H1 (cell line): ENCODE results near the gene SBF2. TPM values are rescaled to one million over a fixed set of nuclear protein-coding genes. Genes with fewer than 3 reads are reported as not detected.

ENCODE experiments used
- CTCF ChIA-PET: fragments of 300-600 bp; sonication (Branson Sonifier 250); formaldehyde crosslinking; loops from one replicate; lab custom pipeline; 2021; ENCODE audit not compliant: partially characterized antibody; lab: Charles Lee
- POLR2A ChIA-PET: fragments of 300-600 bp; sonication (Branson Sonifier 250); formaldehyde crosslinking; loops from one replicate; lab custom pipeline; 2021; ENCODE audit warnings: inconsistent platforms; ENCODE audit not compliant: partially characterized antibody; lab: Charles Lee
- DNase-seq, 2 experiments: peaks; one replicate each; pipeline versions ENCODE4 v3.0.0 to v3.0.0-alpha.2; 2010 to 2022; ENCODE audit warnings: low spot score in 2 of 2, low read depth in 1 of 2, mixed read lengths in 1 of 2
- FAIRE-seq: peaks from 2 replicates; lab custom pipeline; 2011; peaks lifted over from hg19 to GRCh38; lab: Jason Lieb, UNC
- H2AFZ ChIP-seq: 2 replicates; pipeline ENCODE4 v1.8.1; 2012; ENCODE audit warnings: low read length, inconsistent platforms
- H2AK5ac ChIP-seq: 2 replicates; pipeline ENCODE4 v1.6.1; 2013; ENCODE audit warnings: low read depth, low read length
- H2BK120ac ChIP-seq: replicated peaks from 2 replicates; pipeline ENCODE3; 2013; ENCODE audit warnings: low read depth, low read length, inconsistent platforms
- H2BK12ac ChIP-seq: 2 replicates; pipeline ENCODE4 v1.6.1; 2013; ENCODE audit warnings: low read depth, low read length
- H2BK15ac ChIP-seq: 2 replicates; pipeline ENCODE4 v1.6.1; 2013; ENCODE audit warnings: low read length
- H2BK20ac ChIP-seq: 2 replicates; pipeline ENCODE4 v1.6.1; 2013; ENCODE audit warnings: low read length
- H2BK5ac ChIP-seq: 2 replicates; pipeline ENCODE4 v1.6.1; 2013; ENCODE audit warnings: low read depth, low read length
- H3K14ac ChIP-seq: 2 replicates; pipeline ENCODE4 v1.6.1; 2013; ENCODE audit warnings: inconsistent platforms; ENCODE audit not compliant: insufficient read length
- H3K18ac ChIP-seq: 2 replicates; pipeline ENCODE4 v1.6.1; 2013; ENCODE audit warnings: low read length; ENCODE audit errors: extremely low read depth
- H3K23ac ChIP-seq: 2 replicates; pipeline ENCODE4 v1.6.1; 2013; ENCODE audit warnings: inconsistent platforms; ENCODE audit not compliant: insufficient read length
- H3K23me2 ChIP-seq: 2 replicates; pipeline ENCODE4 v1.6.1; 2013; ENCODE audit warnings: low read depth, low read length
- H3K27ac ChIP-seq: 2 replicates; pipeline ENCODE4 v1.6.1; 2011; ENCODE audit warnings: low read depth, low read length, inconsistent platforms
- H3K27me3 ChIP-seq, 4 experiments: replicated peaks in 1 of 4; 1 replicate in 1 of 4; 2 replicates in 3 of 4; pipeline versions ENCODE4 v1.6.1 to v1.8.1; 2011 to 2013; ENCODE audit warnings: low read length in 3 of 4, mild to moderate bottlenecking in 3 of 4, inconsistent platforms in 2 of 4, mixed read lengths in 2 of 4, moderate library complexity in 1 of 4; ENCODE audit not compliant: control insufficient read depth in 3 of 4, insufficient read depth in 3 of 4; ENCODE audit errors: extremely low read depth in 1 of 4
- H3K36me3 ChIP-seq, 4 experiments: 2 replicates each; pipeline versions ENCODE4 v1.6.1 to v1.8.1; 2011 to 2013; ENCODE audit warnings: mild to moderate bottlenecking in 4 of 4, low read length in 3 of 4, moderate library complexity in 2 of 4, control low read depth in 1 of 4, inconsistent platforms in 1 of 4; ENCODE audit not compliant: insufficient read depth in 4 of 4, control insufficient read depth in 2 of 4
- H3K4ac ChIP-seq: replicated peaks from 2 replicates; pipeline ENCODE3; 2013; ENCODE audit warnings: low read length, low read depth, mixed read lengths, inconsistent platforms; ENCODE audit not compliant: insufficient read length
- H3K4me1 ChIP-seq, 4 experiments: replicated peaks in 1 of 4; 1 replicate in 1 of 4; 2 replicates in 3 of 4; pipeline versions ENCODE4 v1.6.1 to v1.8.1; 2011 to 2013; ENCODE audit warnings: low read length in 3 of 4, inconsistent platforms in 2 of 4, mixed read lengths in 1 of 4; ENCODE audit not compliant: insufficient read depth in 4 of 4, control insufficient read depth in 3 of 4
- H3K4me2 ChIP-seq, 2 experiments: 2 replicates each; pipeline versions ENCODE4 v1.6.1 to v1.8.1; 2011 to 2013; ENCODE audit warnings: low read depth in 2 of 2, low read length in 2 of 2, control low read depth in 1 of 2, inconsistent platforms in 1 of 2, mild to moderate bottlenecking in 1 of 2; ENCODE audit not compliant: insufficient read depth in 1 of 2
- H3K4me3 ChIP-seq, 4 experiments: fragments of 200-600, 300-600 bp in 1 of 4; sonication (generic), shearing (Covaris generic), sonication (Bioruptor Twin) in 1 of 4; 2 replicates each; pipeline versions ENCODE4 v1.5.1 to v1.8.1; 2011 to 2016; ENCODE audit warnings: low read length in 4 of 4, low read depth in 3 of 4, control low read depth in 2 of 4, inconsistent platforms in 2 of 4, mild to moderate bottlenecking in 2 of 4, mixed read lengths in 1 of 4, moderate library complexity in 1 of 4; ENCODE audit not compliant: insufficient read depth in 2 of 4; ENCODE audit errors: extremely low read depth in 1 of 4
- H3K56ac ChIP-seq: replicated peaks from 2 replicates; pipeline ENCODE3; 2013; ENCODE audit warnings: low read depth, mild to moderate bottlenecking, mixed read lengths, low read length, inconsistent platforms; ENCODE audit not compliant: insufficient read length
- H3K79me1 ChIP-seq: 2 replicates; pipeline ENCODE4 v1.6.1; 2013; ENCODE audit warnings: low read depth, low read length, control low read depth
- H3K79me2 ChIP-seq, 2 experiments: 2 replicates each; pipeline versions ENCODE4 v1.6.1 to v1.8.1; 2012 to 2013; ENCODE audit warnings: low read length in 2 of 2, mild to moderate bottlenecking in 2 of 2, inconsistent platforms in 1 of 2; ENCODE audit not compliant: insufficient read depth in 2 of 2, control insufficient read depth in 1 of 2
- H3K9ac ChIP-seq, 4 experiments: replicated peaks in 1 of 4; 1 replicate in 1 of 4; 2 replicates in 3 of 4; pipeline versions ENCODE4 v1.6.1 to v1.8.1; 2011 to 2013; ENCODE audit warnings: low read depth in 3 of 4, low read length in 3 of 4, control low read depth in 2 of 4, mild to moderate bottlenecking in 2 of 4, moderate library complexity in 2 of 4, inconsistent platforms in 1 of 4; ENCODE audit errors: extremely low read depth in 1 of 4
- H3K9me3 ChIP-seq, 2 experiments: 2 replicates each; pipeline versions ENCODE4 v1.6.1 to v1.8.1; 2012 to 2013; ENCODE audit warnings: mild to moderate bottlenecking in 2 of 2, moderate library complexity in 2 of 2, control low read depth in 1 of 2, inconsistent platforms in 1 of 2, low read depth in 1 of 2, low read length in 1 of 2, mixed read lengths in 1 of 2; ENCODE audit not compliant: insufficient read depth in 2 of 2
- H4K20me1 ChIP-seq, 2 experiments: replicated peaks in 1 of 2; 2 replicates each; pipeline versions ENCODE3 to v1.8.1; 2011 to 2013; ENCODE audit warnings: inconsistent platforms in 2 of 2, low read length in 2 of 2, mild to moderate bottlenecking in 1 of 2; ENCODE audit not compliant: insufficient read depth in 2 of 2, control insufficient read depth in 1 of 2
- H4K5ac ChIP-seq: 2 replicates; pipeline ENCODE4 v1.6.1; 2013; ENCODE audit warnings: low read length, low read depth, mixed read lengths, inconsistent platforms; ENCODE audit not compliant: insufficient read length
- H4K8ac ChIP-seq: 2 replicates; pipeline ENCODE4 v1.8.0; 2013; ENCODE audit warnings: mild to moderate bottlenecking, moderate library complexity, low read length, inconsistent platforms; ENCODE audit not compliant: insufficient read depth; ENCODE audit errors: extremely low read depth
- H4K91ac ChIP-seq: replicated peaks from 2 replicates; pipeline ENCODE3; 2013; ENCODE audit warnings: low read length, mixed read lengths, inconsistent platforms; ENCODE audit not compliant: insufficient read length
- BACH1 ChIP-seq: IDR thresholded peaks from 2 replicates; pipeline ENCODE4 v1.6.1; 2012; ENCODE audit warnings: low read length, improper control_type of control experiment
- BRCA1 ChIP-seq: IDR thresholded peaks from 2 replicates; pipeline ENCODE4 v1.6.1; 2012; ENCODE audit warnings: low read depth, low read length, improper control_type of control experiment
- CBX5 ChIP-seq: fragments of 300-800, 300-1000 bp; sonication (generic); IDR thresholded peaks from 2 replicates; pipeline ENCODE4 v1.7.1; 2016; ENCODE audit warnings: antibody characterized with exemption, low read length, low read depth
- CEBPB ChIP-seq: IDR thresholded peaks from 2 replicates; pipeline ENCODE4 v1.6.1; 2012; ENCODE audit warnings: low read depth, low read length
- CREB1 ChIP-seq: IDR thresholded peaks from 2 replicates; pipeline ENCODE4 v1.6.1; 2012; ENCODE audit warnings: inconsistent platforms
- KDM4A ChIP-seq: IDR thresholded peaks from one replicate; pipeline ENCODE4 v1.7.1; 2012; ENCODE audit warnings: low read depth, mild to moderate bottlenecking, moderate library complexity, low read length, inconsistent platforms; ENCODE audit not compliant: severe bottlenecking
- NANOG ChIP-seq: IDR thresholded peaks from 2 replicates; pipeline ENCODE4 v1.6.1; 2011; ENCODE audit warnings: low read length, low read depth, mild to moderate bottlenecking, inconsistent platforms; ENCODE audit not compliant: insufficient read depth, poor library complexity, severe bottlenecking
- NRF1 ChIP-seq: IDR thresholded peaks from 2 replicates; pipeline ENCODE4 v1.6.1; 2011; ENCODE audit warnings: mild to moderate bottlenecking, low read depth, low read length, improper control_type of control experiment
- PHF8 ChIP-seq: fragments of 200-600 bp; sonication (generic); conservative IDR thresholded peaks from 2 replicates; pipeline ENCODE4 v1.7.1; 2012; ENCODE audit warnings: low read depth, mild to moderate bottlenecking, inconsistent platforms, low read length, moderate library complexity
- TAF1 ChIP-seq: IDR thresholded peaks from 2 replicates; pipeline ENCODE4 v1.6.1; 2011; ENCODE audit warnings: mild to moderate bottlenecking, low read depth, low read length
- TEAD4 ChIP-seq: IDR thresholded peaks from 2 replicates; pipeline ENCODE4 v1.6.1; 2012; ENCODE audit warnings: low read depth, low read length, inconsistent platforms, mixed read lengths
- ZNF274 ChIP-seq: IDR thresholded peaks from 2 replicates; pipeline ENCODE4 v1.7.0; 2012; ENCODE audit warnings: low read length, borderline replicate concordance; ENCODE audit errors: extremely low read depth
- WGBS, 2 experiments: shearing (Covaris generic) in 1 of 2; methylation state at CpG; one replicate each; pipeline versions ENCODE4 v1.1.6 to v1.1.7; 2013 to 2015; ENCODE audit warnings: low lambda C conversion rate in 2 of 2, mixed read lengths in 2 of 2, inconsistent platforms in 1 of 2, low coverage in 1 of 2, missing lambda C conversion rate in 1 of 2; ENCODE audit not compliant: insufficient replicate concordance in 2 of 2, insufficient coverage in 1 of 2, insufficient read length in 1 of 2; ENCODE audit errors: extremely low coverage in 1 of 2, missing lambda C conversion rate in 1 of 2; 5-methylcytosine and 5-hydroxymethylcytosine counted together
- polyA plus RNA-seq, 7 experiments: library from polyadenylated mRNA; depleted of rRNA in 3 of 7; stranded (reverse) in 5 of 7; unstranded in 2 of 7; fragments of >200 nt in 5 of 7; fragments of 200-250 nt in 2 of 7; gene quantifications; 1 replicate in 5 of 7; 2 replicates in 1 of 7; 4 replicates in 1 of 7; pipeline versions ENCODE4 v1.2.1 to v1.2.3, GENCODE V29; 2011 to 2013; ENCODE audit warnings: missing spikeins in 2 of 7, mixed read lengths in 2 of 7
- total RNA-seq: library from RNA; stranded (reverse); fragmentation: NEBNext Ultra II Directional; extraction: Animal tissue kit (Norgen Biotek cat#: 25700); gene quantifications from 2 replicates; pipeline ENCODE4 v1.2.1, GENCODE V29; 2021
- TF ChIP-seq, protein P1 (sequence below): IDR thresholded peaks from 2 replicates; pipeline ENCODE4 v1.6.1; 2011; ENCODE audit warnings: low read length, improper control_type of control experiment
- TF ChIP-seq, protein P2 (sequence below): IDR thresholded peaks from 2 replicates; pipeline ENCODE4 v1.6.1; 2012; ENCODE audit warnings: inconsistent platforms

Gene SBF2
- total and polyA plus RNA-seq, 2 of the 8 experiments (the other 6 are each of a cell fraction or from before 2014, with no cell fraction given), result 36.7 to 50.5 TPM

DNA sequence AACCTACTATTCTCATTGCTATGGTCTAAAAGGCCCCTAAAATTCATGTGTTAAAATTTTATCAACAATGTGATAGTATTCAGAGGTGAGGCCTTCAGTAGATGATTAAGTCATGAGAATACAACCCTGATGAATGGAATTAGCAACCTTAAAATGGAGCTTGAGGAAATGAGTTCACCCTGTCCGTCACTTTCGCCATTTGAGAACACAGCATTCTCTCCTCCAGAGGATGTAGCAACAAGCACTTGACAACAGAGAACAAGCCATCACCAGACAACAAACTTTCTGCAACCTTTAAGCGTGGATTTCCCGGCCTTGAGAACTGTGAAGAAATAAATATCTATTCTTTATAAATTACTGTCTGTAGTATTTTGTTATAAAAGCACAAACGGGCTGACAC, 197.0 kb downstream of the SBF2 start:
- no peak overlapping the region for H2BK12ac ChIP-seq
- H3K18ac ChIP-seq, result no peak overlapping the region
- no peak overlapping the region for H3K9ac ChIP-seq
- ChIA-PET POLR2A (no interaction called here), CTCF (interaction anchor here (0.8 kb wide), 1 partner anchor 258 kb away, joined by 4 read pairs; no protein-coding TSS in a partner anchor)
- no peak overlapping the region for H4K5ac ChIP-seq
- H3K79me1 ChIP-seq, result no peaks in the 10 kb centered on the region
- no peak overlapping the region for H3K27ac ChIP-seq
- no peak overlapping the region for H3K4me3 ChIP-seq
- H3K56ac ChIP-seq, result no peak overlapping the region
- no peaks in the 10 kb centered on the region for H3K23me2 ChIP-seq
- FAIRE-seq (peak; percentile 58), DNase-seq (no peak)
- H3K36me3 ChIP-seq, result peaks cover 0 to 11% (median 0%) of the 10 kb centered on the region in 4 experiments; a peak in 2 of 8 replicates
- no peak overlapping the region for H3K14ac ChIP-seq
- H2AK5ac ChIP-seq, result no peak overlapping the region
- 96% methylated on average over 5 of the region's 5 CpGs; no CpG with 5 or more reads in 1 of the 2 experiments for WGBS, 2 experiments
- no peak overlapping the region for H2BK15ac ChIP-seq
- no peak overlapping the region for H2AFZ ChIP-seq
- H3K4me2 ChIP-seq, result no peak overlapping the region
- H3K79me2 ChIP-seq, result no peaks in the 10 kb centered on the region
- no peak overlapping the region for H2BK5ac ChIP-seq
- H3K27me3 ChIP-seq, result no peaks in the 10 kb centered on the region
- H4K20me1 ChIP-seq, result no peaks in the 10 kb centered on the region
- no peak overlapping the region for H3K23ac ChIP-seq
- H2BK120ac ChIP-seq, result no peak overlapping the region
- no peaks in the 10 kb centered on the region for H3K4me1 ChIP-seq
- peaks cover 5 to 6% of the 10 kb centered on the region in 2 experiments; a peak in 2 of 4 replicates for H3K9me3 ChIP-seq
- no peak overlapping the region for H2BK20ac ChIP-seq
- H3K4ac ChIP-seq, result no peak overlapping the region
- H4K8ac ChIP-seq, result no peak overlapping the region
- H4K91ac ChIP-seq, result no peak overlapping the region
- TF ChIP-seq, protein P1, sequence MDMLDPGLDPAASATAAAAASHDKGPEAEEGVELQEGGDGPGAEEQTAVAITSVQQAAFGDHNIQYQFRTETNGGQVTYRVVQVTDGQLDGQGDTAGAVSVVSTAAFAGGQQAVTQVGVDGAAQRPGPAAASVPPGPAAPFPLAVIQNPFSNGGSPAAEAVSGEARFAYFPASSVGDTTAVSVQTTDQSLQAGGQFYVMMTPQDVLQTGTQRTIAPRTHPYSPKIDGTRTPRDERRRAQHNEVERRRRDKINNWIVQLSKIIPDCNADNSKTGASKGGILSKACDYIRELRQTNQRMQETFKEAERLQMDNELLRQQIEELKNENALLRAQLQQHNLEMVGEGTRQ, result no peak
- TF ChIP-seq NANOG, result no peak
- TF ChIP-seq, protein P2, sequence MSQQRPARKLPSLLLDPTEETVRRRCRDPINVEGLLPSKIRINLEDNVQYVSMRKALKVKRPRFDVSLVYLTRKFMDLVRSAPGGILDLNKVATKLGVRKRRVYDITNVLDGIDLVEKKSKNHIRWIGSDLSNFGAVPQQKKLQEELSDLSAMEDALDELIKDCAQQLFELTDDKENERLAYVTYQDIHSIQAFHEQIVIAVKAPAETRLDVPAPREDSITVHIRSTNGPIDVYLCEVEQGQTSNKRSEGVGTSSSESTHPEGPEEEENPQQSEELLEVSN, result no peak
- no peak for TF ChIP-seq KDM4A
- no peak for TF ChIP-seq BACH1
- TF ChIP-seq ZNF274, result no peak
- no peak for TF ChIP-seq CBX5
- TF ChIP-seq BRCA1, result no peak
- no peak for TF ChIP-seq NRF1
- no peak for TF ChIP-seq CREB1
- no peak for TF ChIP-seq PHF8
- TF ChIP-seq CEBPB, result no peak
- no peak for TF ChIP-seq TEAD4
- no peak for TF ChIP-seq TAF1
